A673 (cell line): ENCODE results near the gene SPRY1. TPM values are rescaled to one million over a fixed set of nuclear protein-coding genes. Genes with fewer than 3 reads are reported as not detected.

Experiments used
- BruUV-seq: library from RNA; stranded (reverse); fragments of 400-500 nt; replicated peaks from 2 replicates; lab custom pipeline; 2021; lab: Mats Ljungman, UMichigan
- CTCF ChIA-PET: fragments of 300-600 bp; sonication (Branson Sonifier 250); formaldehyde crosslinking; loops from one replicate; lab custom pipeline; 2022; ENCODE audit warnings: antibody characterized with exemption; lab: Charles Lee
- POLR2A ChIA-PET: fragments of 300-600 bp; sonication (Branson Sonifier 250); formaldehyde crosslinking; loops from one replicate; lab custom pipeline; 2022; ENCODE audit warnings: antibody characterized with exemption; ENCODE audit not compliant: low non-redundant PET; lab: Charles Lee
- DNase-seq: peaks from one replicate; pipeline ENCODE4 v3.0.0-alpha.2; 2015; ENCODE audit warnings: low spot score
- H3K27ac ChIP-seq: fragments of 200-600 bp; sonication (generic); 2 replicates; pipeline ENCODE4 v1.5.1; 2016; ENCODE audit warnings: mixed run types, low read depth, mild to moderate bottlenecking, mixed read lengths, antibody characterized with exemption, low read length; ENCODE audit not compliant: poor library complexity, severe bottlenecking
- H3K27me3 ChIP-seq: fragments of 200-600 bp; sonication (generic); replicated peaks from 2 replicates; pipeline ENCODE4 v1.6.1; 2017; ENCODE audit warnings: mixed run types, low read depth, mild to moderate bottlenecking, mixed read lengths, antibody characterized with exemption, low read length; ENCODE audit not compliant: insufficient read depth, poor library complexity
- H3K36me3 ChIP-seq: fragments of 200-600 bp; sonication (generic); 2 replicates; pipeline ENCODE4 v1.6.1; 2016; ENCODE audit warnings: mixed run types, mild to moderate bottlenecking, mixed read lengths, antibody characterized with exemption, low read length; ENCODE audit not compliant: insufficient read depth, poor library complexity, severe bottlenecking
- H3K4me1 ChIP-seq: fragments of 200-600 bp; sonication (generic); 2 replicates; pipeline ENCODE4 v1.6.1; 2017; ENCODE audit warnings: mixed run types, mild to moderate bottlenecking, mixed read lengths, antibody characterized with exemption, low read length; ENCODE audit not compliant: insufficient read depth, poor library complexity, severe bottlenecking
- H3K4me3 ChIP-seq: fragments of 200-600 bp; sonication (generic); 2 replicates; pipeline ENCODE4 v1.5.1; 2016; ENCODE audit warnings: low read depth, mixed run types, mild to moderate bottlenecking, mixed read lengths, low read length; ENCODE audit not compliant: poor library complexity, severe bottlenecking
- H3K9me3 ChIP-seq: fragments of 200-600 bp; sonication (generic); 2 replicates; pipeline ENCODE4 v1.6.1; 2016; ENCODE audit warnings: mixed run types, low read depth, mild to moderate bottlenecking, mixed read lengths, antibody characterized with exemption, low read length; ENCODE audit not compliant: poor library complexity, severe bottlenecking
- EZH2 ChIP-seq: fragments of 200-600 bp; sonication (generic); IDR thresholded peaks from 2 replicates; pipeline ENCODE4 v1.6.1; 2017; ENCODE audit warnings: borderline replicate concordance, low read depth, mild to moderate bottlenecking, mixed read lengths, antibody characterized with exemption, low read length; ENCODE audit not compliant: poor library complexity, severe bottlenecking
- intact Hi-C: fragments of 100-400 bp; cut with micrococcal nuclease; formaldehyde crosslinking; loops from one replicate; pipeline ENCODE4 v1.10.0; 2022; ENCODE audit not compliant: unreplicated experiment
- total RNA-seq: library from RNA; stranded (reverse); gene quantifications from 2 replicates; pipeline ENCODE4 v1.2.3, GENCODE V29; 2021
- TF ChIP-seq, protein P1 (sequence below): fragments of 300-800, 200-600 bp; sonication (generic); conservative IDR thresholded peaks from 2 replicates; pipeline ENCODE4 v1.5.1; 2017; ENCODE audit warnings: low read depth, mild to moderate bottlenecking, antibody characterized with exemption, low read length, moderate library complexity, mixed read lengths

The SPRY1 gene
- total RNA-seq, 1 experiment from 2014 or later, result 6.0 TPM

GRCh38 chr4:123398853-123399626 is 2.4 kb downstream of the SPRY1 start:
- peaks cover 5% of the 10 kb centered on the region for H3K36me3 ChIP-seq
- intact Hi-C loops, result loop anchor here (2.0 to 10.0 kb wide), 6 partner anchors 108 to 866 kb away; no protein-coding TSS in a partner anchor
- no peaks in the 10 kb centered on the region for H3K27me3 ChIP-seq
- no peaks in the 10 kb centered on the region for H3K9me3 ChIP-seq
- peak overlapping the region; percentile 39 for H3K27ac ChIP-seq
- POLR2A ChIA-PET, result no interaction called here
- CTCF ChIA-PET, result interaction anchor here (0.5 to 0.7 kb wide), 2 partner anchors 32 to 276 kb away, joined by 3 to 4 read pairs; no protein-coding TSS in a partner anchor
- no TSS peak for BruUV-seq
- H3K4me1 ChIP-seq, result peaks cover 6% of the 10 kb centered on the region
- TF ChIP-seq EZH2, result no peak
- TF ChIP-seq, protein P1, sequence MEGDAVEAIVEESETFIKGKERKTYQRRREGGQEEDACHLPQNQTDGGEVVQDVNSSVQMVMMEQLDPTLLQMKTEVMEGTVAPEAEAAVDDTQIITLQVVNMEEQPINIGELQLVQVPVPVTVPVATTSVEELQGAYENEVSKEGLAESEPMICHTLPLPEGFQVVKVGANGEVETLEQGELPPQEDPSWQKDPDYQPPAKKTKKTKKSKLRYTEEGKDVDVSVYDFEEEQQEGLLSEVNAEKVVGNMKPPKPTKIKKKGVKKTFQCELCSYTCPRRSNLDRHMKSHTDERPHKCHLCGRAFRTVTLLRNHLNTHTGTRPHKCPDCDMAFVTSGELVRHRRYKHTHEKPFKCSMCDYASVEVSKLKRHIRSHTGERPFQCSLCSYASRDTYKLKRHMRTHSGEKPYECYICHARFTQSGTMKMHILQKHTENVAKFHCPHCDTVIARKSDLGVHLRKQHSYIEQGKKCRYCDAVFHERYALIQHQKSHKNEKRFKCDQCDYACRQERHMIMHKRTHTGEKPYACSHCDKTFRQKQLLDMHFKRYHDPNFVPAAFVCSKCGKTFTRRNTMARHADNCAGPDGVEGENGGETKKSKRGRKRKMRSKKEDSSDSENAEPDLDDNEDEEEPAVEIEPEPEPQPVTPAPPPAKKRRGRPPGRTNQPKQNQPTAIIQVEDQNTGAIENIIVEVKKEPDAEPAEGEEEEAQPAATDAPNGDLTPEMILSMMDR, result peak; percentile 46
- H3K4me3 ChIP-seq, result peak overlapping the region; percentile 76
- peak; percentile 77 for DNase-seq

DNA sequence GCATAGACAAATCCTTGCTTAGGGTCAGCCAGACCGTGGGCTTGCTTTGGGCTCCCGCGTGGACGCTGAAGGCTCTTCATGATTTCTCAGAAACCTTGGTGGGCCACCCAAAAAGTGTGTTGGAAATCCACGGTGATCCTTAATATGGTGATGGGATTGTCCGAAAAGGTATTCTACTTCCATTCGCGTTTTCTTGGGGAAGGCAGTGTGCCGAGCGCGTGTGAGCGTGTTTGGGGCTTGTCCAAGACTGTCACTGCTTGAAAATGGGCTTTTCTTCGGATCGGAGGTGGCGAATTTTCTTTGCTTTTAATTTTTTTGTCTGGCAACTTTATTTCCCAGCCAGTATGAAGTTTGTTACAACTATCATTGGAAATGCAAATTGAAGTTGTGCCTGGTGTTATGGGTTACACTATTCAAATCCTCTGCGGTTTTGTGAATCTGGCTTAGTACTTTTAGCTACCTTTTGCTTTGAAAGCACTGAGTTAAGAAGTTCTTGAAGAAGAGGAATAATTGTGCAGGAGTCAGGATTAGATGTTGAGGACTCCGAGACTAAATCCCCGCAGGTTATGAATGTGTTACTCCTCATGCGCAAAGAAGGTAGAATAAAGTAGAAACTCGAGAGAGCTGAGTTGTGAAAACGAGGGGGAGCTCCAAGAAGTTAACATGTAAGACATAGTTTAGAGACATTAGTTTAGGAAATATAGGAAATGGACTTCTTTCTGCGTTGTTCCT is 3.2 kb downstream of the SPRY1 start:
- intact Hi-C loops, result loop anchor here (2.0 to 10.0 kb wide), 6 partner anchors 108 to 865 kb away; no protein-coding TSS in a partner anchor
- BruUV-seq, result TSS peak; percentile 22
- ChIA-PET CTCF (interaction anchor here (0.6 to 0.7 kb wide), 2 partner anchors 31 to 40 kb away, joined by 3 to 7 read pairs; no protein-coding TSS in a partner anchor), POLR2A (no interaction called here)
- H3K27ac ChIP-seq, result peak overlapping the region; percentile 39
- no peak for TF ChIP-seq EZH2
- TF ChIP-seq, protein P1, result no peak
- H3K36me3 ChIP-seq, result peaks cover 5% of the 10 kb centered on the region
- no peaks in the 10 kb centered on the region for H3K9me3 ChIP-seq
- H3K4me1 ChIP-seq, result peaks cover 6% of the 10 kb centered on the region
- H3K27me3 ChIP-seq, result no peaks in the 10 kb centered on the region
- H3K4me3 ChIP-seq, result peak overlapping the region; percentile 76
- DNase-seq, result no peak

DNA sequence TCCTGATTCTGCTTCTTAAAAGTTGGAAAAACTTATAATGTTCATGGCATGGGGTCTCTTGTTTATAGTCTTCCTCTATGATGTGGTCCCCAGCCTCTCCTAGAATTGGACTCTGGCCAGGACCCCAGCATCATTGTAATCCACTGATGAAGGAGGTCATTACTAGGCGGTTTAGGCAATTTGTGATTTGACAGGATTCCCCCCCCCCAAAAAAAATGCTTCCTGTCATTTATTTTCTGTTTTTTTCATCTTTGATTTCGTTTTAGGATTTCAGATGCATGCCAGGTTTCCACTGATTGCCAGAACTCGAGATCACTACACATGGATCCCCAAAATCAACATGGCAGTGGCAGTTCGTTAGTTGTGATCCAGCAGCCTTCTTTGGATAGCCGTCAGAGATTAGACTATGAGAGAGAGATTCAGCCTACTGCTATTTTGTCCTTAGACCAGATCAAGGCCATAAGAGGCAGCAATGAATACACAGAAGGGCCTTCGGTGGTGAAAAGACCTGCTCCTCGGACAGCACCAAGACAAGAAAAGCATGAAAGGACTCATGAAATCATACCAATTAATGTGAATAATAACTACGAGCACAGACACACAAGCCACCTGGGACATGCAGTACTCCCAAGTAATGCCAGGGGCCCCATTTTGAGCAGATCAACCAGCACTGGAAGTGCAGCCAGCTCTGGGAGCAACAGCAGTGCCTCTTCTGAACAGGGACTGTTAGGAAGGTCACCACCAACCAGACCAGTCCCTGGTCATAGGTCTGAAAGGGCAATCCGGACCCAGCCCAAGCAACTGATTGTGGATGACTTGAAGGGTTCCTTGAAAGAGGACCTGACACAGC is 4.9 kb downstream of the SPRY1 start:
- no TSS peak for BruUV-seq
- ChIA-PET CTCF (no interaction called here), POLR2A (no interaction called here)
- no peaks in the 10 kb centered on the region for H3K9me3 ChIP-seq
- TF ChIP-seq, protein P1, result no peak
- no peak for TF ChIP-seq EZH2
- no peak overlapping the region for H3K4me3 ChIP-seq
- intact Hi-C loops, result no loop called here
- H3K27ac ChIP-seq, result no peak overlapping the region
- H3K4me1 ChIP-seq, result peaks cover 6% of the 10 kb centered on the region
- H3K36me3 ChIP-seq, result peaks cover 5% of the 10 kb centered on the region
- DNase-seq, result no peak
- no peaks in the 10 kb centered on the region for H3K27me3 ChIP-seq
